T47D (cell line): ENCODE results near the gene INHBC.
"Not testable (repeated sequence)": the region's sequence is repeated elsewhere in the genome, so short reads cannot be mapped to it uniquely, and the experiment has no call there.

ENCODE experiments used
- DNase-seq, 2 experiments: peaks; one replicate each; pipeline versions ENCODE4 v3.0.0 to v3.0.0-alpha.2; 2011 to 2012; ENCODE audit warnings: low read depth in 1 of 2, low spot score in 1 of 2
- JUND ChIP-seq: IDR thresholded peaks from 2 replicates; pipeline ENCODE4 v1.6.1; 2012; ENCODE audit warnings: low read depth
- in situ Hi-C: cut with HindIII; loops from 2 replicates; pipeline ENCODE4 v1.10.0; 2016; ENCODE audit warnings: low sequenced_read_pairs, low pct_unique_long_range_greater_than_20kb

The INHBC gene, protein sequence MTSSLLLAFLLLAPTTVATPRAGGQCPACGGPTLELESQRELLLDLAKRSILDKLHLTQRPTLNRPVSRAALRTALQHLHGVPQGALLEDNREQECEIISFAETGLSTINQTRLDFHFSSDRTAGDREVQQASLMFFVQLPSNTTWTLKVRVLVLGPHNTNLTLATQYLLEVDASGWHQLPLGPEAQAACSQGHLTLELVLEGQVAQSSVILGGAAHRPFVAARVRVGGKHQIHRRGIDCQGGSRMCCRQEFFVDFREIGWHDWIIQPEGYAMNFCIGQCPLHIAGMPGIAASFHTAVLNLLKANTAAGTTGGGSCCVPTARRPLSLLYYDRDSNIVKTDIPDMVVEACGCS

DNA sequence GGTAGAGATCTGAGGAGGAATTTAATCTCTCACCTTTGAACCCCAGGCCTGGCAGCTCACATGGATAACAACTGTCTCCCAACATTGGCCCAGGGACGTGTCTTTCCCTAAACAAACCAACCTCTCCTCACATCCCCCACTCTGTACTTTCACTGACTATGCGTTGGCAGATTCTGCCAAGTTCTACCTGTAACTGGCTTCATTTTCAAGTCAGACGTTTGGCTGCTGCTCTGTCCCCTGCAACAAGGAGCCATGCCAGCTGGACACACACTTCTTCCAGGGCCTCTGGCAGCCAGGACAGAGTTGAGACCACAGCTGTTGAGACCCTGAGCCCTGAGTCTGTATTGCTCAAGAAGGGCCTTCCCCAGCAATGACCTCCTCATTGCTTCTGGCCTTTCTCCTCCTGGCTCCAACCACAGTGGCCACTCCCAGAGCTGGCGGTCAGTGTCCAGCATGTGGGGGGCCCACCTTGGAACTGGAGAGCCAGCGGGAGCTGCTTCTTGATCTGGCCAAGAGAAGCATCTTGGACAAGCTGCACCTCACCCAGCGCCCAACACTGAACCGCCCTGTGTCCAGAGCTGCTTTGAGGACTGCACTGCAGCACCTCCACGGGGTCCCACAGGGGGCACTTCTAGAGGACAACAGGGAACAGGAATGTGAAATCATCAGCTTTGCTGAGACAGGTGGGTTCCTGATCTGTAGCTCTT, at the start of gene INHBC:
INHBC (plus strand) TSS at position 268 of the 707 bp plus-strand sequence; CDS start at position 371, 103 bp downstream.
- no peak for TF ChIP-seq JUND
- in situ Hi-C loops = no loop called here
- DNase-seq = no peak

DNA sequence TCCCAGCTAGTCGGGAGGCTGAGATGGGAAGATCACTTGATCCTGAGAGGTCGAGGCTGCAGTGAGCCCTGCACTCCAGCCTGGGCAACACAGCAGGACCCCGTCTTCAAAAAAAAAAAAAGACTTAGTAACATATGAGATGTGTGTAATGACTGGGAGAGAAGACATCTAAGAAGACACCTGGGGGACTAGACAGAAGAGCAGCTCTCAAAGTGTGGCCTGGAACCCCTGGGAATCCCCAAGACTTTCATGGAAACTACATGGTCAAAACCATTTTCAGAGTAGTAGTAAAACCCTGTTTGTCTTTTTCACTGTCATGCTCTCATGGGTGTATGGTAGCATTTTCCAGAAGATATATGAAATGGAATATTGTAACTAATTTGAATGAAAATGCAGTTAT, 49.0 kb upstream of the INHBC start:
- in situ Hi-C loops = no loop called here

DNA sequence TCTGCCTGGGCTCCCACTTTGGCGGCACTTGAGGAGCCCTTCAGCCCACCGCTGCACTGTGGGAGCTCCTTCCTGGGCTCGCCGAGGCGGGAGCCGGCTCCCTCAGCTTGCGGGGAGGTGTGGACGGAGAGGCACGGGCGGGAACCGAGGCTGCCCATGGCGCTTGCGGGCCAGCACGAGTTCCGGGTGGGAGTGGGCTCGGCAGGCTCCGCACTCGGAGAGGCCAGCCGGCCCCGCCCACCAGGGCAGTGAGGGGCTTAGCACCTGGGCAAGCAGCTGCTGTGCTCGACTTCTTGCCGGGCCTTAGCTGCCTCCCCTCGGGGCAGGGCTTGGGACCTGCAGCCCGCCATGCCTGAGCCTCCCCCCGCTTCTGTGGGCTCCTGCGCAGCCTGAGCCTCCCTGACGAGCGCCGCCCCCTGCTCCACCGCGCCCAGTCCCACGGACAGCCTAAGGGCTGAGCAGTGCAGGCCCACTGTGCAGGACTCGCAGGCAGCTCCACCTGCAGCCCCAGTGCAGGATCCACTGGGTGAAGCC, 48.3 kb upstream of the INHBC start:
- in situ Hi-C loops = no loop called here
- DNase-seq = no peak
- TF ChIP-seq JUND = no peak

More for the DNA sequence above, 49.0 kb upstream of the INHBC start:
- TF ChIP-seq JUND = no peak
- DNase-seq = no peak

DNA sequence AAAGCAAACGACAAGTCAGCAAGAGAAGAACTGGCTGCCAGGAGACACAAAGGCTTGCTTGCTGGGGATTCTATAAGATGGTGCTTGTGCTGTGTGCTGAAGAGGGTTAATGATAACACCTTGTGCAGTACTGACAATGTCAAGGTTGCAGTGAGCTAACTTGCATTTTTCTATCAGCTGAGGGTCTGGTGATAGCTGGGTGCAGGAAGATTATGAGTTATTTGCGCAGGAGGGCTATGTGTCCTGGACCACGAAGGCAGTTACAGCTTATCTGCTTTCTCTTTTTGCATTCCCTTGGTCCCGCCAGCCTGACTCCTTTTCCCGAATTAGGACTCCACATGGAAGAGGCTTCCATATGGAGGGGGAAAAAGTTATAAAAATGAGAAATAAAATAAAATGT, 46.2 kb upstream of the INHBC start:
- DNase-seq = no peak
- in situ Hi-C loops = no loop called here
- TF ChIP-seq JUND = no peak

DNA sequence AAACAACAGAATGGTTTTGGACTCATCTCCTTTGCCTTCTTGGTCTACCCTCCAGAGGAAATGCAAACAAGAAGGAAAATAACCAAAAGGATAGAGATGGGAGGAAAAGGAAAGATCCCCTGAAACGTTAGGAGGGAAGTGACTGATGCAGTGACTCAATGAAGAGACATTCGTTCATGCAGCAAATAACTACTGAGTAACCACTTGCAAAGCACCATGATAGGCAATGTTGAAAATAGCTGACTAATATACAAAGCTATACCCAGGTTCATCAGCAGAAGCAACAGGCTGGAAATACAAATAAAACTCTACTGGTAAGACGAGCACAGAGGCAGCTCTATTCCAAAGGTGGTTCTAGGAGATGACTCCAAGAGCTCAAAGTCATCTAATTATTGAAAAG, 45.6 kb upstream of the INHBC start:
- no peak for DNase-seq
- in situ Hi-C loops = no loop called here
- TF ChIP-seq JUND = no peak

DNA sequence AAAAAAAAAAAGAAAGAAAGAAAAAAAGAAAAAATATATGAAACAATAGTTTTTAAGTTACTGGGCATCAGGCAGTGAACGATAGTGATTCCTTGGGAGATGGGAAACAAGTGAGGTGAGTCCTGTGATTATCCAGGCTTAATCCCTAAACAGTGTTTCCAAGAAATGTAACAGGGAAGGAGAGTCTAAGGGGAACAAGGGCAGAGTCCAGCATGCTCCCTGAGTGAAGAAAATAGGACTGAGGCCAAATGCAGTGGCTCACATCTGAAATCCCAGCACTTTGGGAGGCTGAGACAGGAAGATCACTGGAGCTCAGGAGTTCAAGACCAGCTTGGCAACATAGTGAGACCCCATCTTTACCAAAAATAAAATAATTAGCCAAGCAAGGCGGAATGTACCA, 44.4 kb upstream of the INHBC start:
- DNase-seq = no peak
- in situ Hi-C loops = no loop called here
- TF ChIP-seq JUND = no peak

DNA sequence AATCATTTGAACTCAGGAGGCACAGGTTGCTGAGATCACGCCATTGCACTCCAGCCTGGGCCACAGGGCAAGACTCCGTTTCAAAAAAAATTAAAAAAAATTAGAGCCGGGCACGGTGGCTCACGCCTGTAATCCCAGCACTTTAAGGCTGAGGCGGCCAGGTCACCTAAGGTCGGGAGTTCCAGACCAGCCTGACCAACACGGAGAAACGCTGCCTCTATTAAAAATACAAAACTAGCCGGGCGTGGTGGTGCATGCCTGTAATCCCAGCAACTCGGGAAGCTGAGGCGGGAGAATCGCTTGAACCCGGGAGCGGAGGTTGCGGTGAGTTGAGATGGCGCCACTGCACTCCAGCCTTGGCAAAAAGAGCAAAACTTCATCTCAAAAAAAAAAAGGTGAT, 39.5 kb upstream of the INHBC start:
- no peak for DNase-seq
- in situ Hi-C loops = no loop called here
- TF ChIP-seq JUND = no peak

DNA sequence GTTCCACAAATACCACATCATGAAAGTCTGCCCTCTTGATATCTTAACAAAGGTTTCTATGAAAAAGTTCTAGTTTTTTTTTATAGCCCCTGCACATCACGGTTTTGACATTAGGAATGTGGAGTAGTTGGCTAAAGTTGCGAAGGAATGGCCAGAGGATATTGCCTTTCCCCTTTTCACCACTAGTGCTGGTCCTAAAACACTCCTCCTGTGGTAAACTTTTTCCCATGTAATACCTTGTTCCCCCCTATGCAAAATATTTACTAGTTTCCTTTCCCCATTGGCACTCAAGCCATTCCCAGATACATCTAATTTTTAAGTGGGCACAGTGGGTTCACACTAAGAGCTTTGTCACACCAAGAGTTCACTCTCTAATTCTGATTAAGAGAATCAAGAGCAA, 37.1 kb upstream of the INHBC start:
- no peak for DNase-seq
- in situ Hi-C loops = no loop called here
- TF ChIP-seq JUND = no peak

DNA sequence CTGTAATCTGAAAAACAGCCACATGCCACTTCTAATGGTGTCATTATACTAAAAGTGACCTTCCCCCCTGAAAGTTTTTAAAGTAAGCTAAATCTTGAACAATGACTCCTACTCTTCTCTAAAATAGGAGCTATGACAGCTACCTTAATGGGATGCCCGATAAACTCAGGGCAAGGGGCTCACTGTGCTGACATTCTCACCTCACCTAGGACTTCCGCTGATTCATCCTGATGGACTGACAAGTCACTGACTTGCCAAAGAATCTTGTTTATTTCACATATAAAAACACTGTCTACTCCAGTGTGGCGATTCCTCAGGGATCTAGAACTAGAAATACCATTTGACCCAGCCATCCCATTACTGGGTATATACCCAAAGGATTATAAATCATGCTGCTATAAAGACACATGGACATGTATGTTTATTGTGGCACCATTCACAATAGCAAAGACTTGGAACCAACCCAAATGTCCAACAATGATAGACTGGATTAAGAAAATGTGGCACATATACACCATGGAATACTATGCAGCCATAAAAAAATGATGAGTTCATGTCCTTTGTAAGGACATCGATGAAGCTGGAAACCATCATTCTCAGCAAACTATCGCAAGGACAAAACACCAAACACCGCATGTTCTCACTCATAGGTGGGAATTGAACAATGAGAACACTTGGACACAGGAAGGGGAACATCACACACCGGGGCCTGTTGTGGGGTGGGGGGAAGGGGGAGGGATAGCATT, 34.7 kb upstream of the INHBC start:
- in situ Hi-C loops, DNase-seq: not testable (repeated sequence)

DNA sequence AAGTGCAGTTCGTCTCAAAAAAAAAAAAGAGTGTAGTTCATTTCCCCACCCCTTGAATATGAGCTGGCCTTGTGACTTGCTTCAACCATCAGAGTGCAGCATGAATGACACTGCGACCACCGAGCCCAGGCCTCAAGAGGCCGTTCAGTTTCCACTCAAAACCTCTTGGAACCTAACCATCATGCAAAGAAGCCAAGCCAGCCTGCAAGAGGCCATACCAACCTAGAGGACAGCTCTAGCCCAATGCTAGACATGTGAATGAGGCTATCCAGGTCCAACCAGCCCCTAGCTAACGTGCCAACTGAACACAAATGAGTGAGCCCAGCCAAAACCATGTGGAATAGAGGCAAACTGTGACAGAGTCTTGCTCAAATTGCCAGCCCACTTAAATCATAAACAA, 33.4 kb upstream of the INHBC start:
- TF ChIP-seq JUND = no peak
- in situ Hi-C loops = no loop called here
- no peak for DNase-seq

DNA sequence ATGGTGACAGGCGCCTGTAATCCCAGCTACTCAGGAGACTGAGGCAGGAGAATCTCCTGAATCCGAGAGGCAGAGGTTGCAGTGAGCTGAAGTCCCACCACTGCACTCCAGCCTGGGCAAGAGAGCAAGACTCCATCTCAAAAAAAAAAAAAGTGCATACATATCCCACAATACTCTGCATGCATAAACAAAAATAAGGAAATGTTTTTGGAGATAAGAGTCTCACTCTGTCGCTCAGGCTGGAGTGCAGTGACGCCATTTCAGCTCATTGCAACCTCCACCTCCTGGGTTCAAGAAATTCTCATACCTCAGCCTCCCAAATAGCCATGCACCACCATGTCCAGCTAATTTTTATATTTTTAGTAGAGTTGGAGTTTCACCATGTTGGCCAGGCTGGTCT, 32.4 kb upstream of the INHBC start:
- in situ Hi-C loops = not testable (repeated sequence)

DNA sequence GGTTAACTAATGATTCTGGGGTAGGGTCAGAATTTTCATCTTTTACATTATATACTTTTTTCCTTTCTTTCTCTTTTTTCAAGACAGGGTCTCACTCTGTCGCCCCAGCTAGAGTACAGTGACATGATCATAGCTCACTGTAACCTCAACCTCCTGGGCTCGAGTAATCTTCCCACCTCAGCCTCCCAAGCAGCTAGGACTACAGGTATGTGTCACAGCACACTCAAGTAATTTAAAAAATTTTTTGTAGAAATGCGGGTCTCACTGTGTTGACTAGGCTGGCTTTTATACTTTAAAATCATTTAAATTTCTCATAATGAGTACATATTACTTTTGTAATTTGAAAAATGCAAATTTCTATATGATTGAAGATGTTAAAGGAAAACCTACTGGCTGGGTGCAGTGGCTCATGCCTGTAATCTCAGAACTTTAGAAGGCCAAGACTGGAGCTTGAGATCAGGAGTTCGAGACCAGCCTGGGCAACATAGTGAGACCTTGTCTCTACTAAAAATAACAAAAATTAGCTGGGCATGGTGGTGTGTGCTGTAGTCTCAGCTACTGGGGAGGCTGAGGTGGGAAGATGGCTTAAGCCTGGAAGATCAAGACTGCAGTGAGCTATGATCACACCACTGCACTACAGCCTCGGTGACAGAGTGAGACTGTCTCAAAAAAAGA, 29.5 kb upstream of the INHBC start:
- no peak for TF ChIP-seq JUND
- no peak for DNase-seq
- in situ Hi-C loops = no loop called here

More for the DNA sequence above, 32.4 kb upstream of the INHBC start:
- not testable (repeated sequence) for DNase-seq
